Medulla oblongata (tissue), 1 donor: ENCODE measurements around the gene CPNE4.
"Not testable (repeated sequence)": the region's sequence is repeated elsewhere in the genome, so short reads cannot be mapped to it uniquely, and the experiment has no call there.

Source experiments
- DNase-seq: peaks from one replicate; pipeline ENCODE4 v3.0.0-alpha.2; 2015; ENCODE audit errors: extremely low spot score

Gene CPNE4

GRCh38 chr3:132034486-132035464 is at the start of gene CPNE4:
TSS of gene CPNE4 (minus strand) at chr3:132035014.
- peak; percentile 79 for DNase-seq

- no peak for DNase-seq
These were observed 48.9 kb upstream of the CPNE4 start for GRCh38 chr3:132083583-132084279.

GRCh38 chr3:132083159-132083558 is 48.3 kb upstream of the CPNE4 start:
- DNase-seq = no peak

- no peak for DNase-seq
These were observed 44.3 kb upstream of the CPNE4 start for GRCh38 chr3:132079147-132079546.

GRCh38 chr3:132073771-132074170 is 39.0 kb upstream of the CPNE4 start:
- no peak for DNase-seq

GRCh38 chr3:132071043-132071442 is 36.2 kb upstream of the CPNE4 start:
- no peak for DNase-seq

GRCh38 chr3:132064114-132064513 is 29.3 kb upstream of the CPNE4 start:
- DNase-seq = no peak

- DNase-seq = no peak
These were observed 27.7 kb upstream of the CPNE4 start for GRCh38 chr3:132062535-132062934.

- DNase-seq = no peak
These were observed 21.1 kb upstream of the CPNE4 start for GRCh38 chr3:132055872-132056271.

GRCh38 chr3:132047209-132047608 is 12.4 kb upstream of the CPNE4 start:
- DNase-seq = no peak

GRCh38 chr3:132044874-132045273 is 10.1 kb upstream of the CPNE4 start:
- not testable (repeated sequence) for DNase-seq

GRCh38 chr3:132042681-132043080 is 7.9 kb upstream of the CPNE4 start:
- no peak for DNase-seq

- no peak for DNase-seq
These were observed 3.5 kb upstream of the CPNE4 start for GRCh38 chr3:132038198-132038825.

GRCh38 chr3:132037581-132037980 is 2.8 kb upstream of the CPNE4 start:
- no peak for DNase-seq

- DNase-seq = no peak
These were observed 2.2 kb upstream of the CPNE4 start for GRCh38 chr3:132037056-132037455.

- no peak for DNase-seq
These were observed 723 bp downstream of the CPNE4 start for GRCh38 chr3:132034097-132034485.

GRCh38 chr3:132033471-132033870 is 1.3 kb downstream of the CPNE4 start:
- DNase-seq = no peak

GRCh38 chr3:132032959-132033358 is 1.9 kb downstream of the CPNE4 start:
- no peak for DNase-seq

- peak; percentile 84 for DNase-seq
These were observed 5.5 kb downstream of the CPNE4 start for GRCh38 chr3:132029182-132029902.

- no peak for DNase-seq
These were observed 11.9 kb downstream of the CPNE4 start for GRCh38 chr3:132022914-132023313.

GRCh38 chr3:132020058-132020457 is 14.8 kb downstream of the CPNE4 start:
- no peak for DNase-seq

- DNase-seq = no peak
These were observed 17.7 kb downstream of the CPNE4 start for GRCh38 chr3:132017137-132017536.
